Prostate gland (tissue), 2 donors: ENCODE measurements around the gene KTN1. TPM values are rescaled to one million over a fixed set of nuclear protein-coding genes. Genes with fewer than 3 reads are reported as not detected.

ENCODE experiments used
- DNase-seq: peaks from one replicate; pipeline ENCODE4 v3.0.0-alpha.2; 2019; ENCODE audit warnings: low spot score
- H3K27ac ChIP-seq, 2 donors: fragments of 200-600 bp; sonication (generic); 2 replicates each; pipeline ENCODE4 v1.5.1; 2017 to 2019
- H3K27me3 ChIP-seq: fragments of 200-600 bp; sonication (generic); replicated peaks from 2 replicates; pipeline ENCODE4 v1.5.1; 2019; ENCODE audit not compliant: insufficient read depth
- H3K36me3 ChIP-seq, 2 donors: fragments of 200-600 bp; sonication (generic); 1 replicate in 1 of 2; 2 replicates in 1 of 2; pipeline versions ENCODE4 v1.5.1 to v1.8.1; 2017 to 2019
- H3K4me1 ChIP-seq: fragments of 200-600 bp; sonication (generic); replicated peaks from 2 replicates; pipeline ENCODE4 v1.5.1; 2019
- H3K4me3 ChIP-seq, 2 donors: fragments of 200-600 bp; sonication (generic); 2 replicates each; pipeline ENCODE4 v1.5.1; 2017 to 2019
- H3K9me3 ChIP-seq: fragments of 200-600 bp; sonication (generic); 2 replicates; pipeline ENCODE4 v1.5.1; 2017
- CTCF ChIP-seq, 4 experiments: fragments of 200-600 bp in 2 of 4; fragments of 450-650 bp in 2 of 4; sonication (generic) in 2 of 4; IDR thresholded peaks; 1 replicate in 3 of 4; 2 replicates in 1 of 4; pipeline ENCODE4 v1.5.1; 2016 to 2019; ENCODE audit warnings: antibody characterized with exemption in 4 of 4, mild to moderate bottlenecking in 2 of 4, moderate library complexity in 2 of 4
- POLR2A ChIP-seq: fragments of 450-650 bp; IDR thresholded peaks from one replicate; pipeline ENCODE4 v1.6.1; 2016; ENCODE audit warnings: antibody characterized with exemption, mild to moderate bottlenecking
- POLR2AphosphoS5 ChIP-seq: sonication (generic); formaldehyde crosslinking; IDR thresholded peaks from one replicate; pipeline ENCODE4 v1.6.1; 2017; ENCODE audit warnings: antibody characterized with exemption
- WGBS: methylation state at CpG from one replicate; pipeline ENCODE4 v1.1.5; 2018; 5-methylcytosine and 5-hydroxymethylcytosine counted together
- intact Hi-C: fragments of 100-400 bp; cut with DNase I; formaldehyde crosslinking; loops from one replicate; pipeline ENCODE4 v1.14.2; 2022
- total RNA-seq, 2 donors: library from RNA; depleted of rRNA; stranded (reverse); fragments of >200 nt; gene quantifications; one replicate each; pipeline ENCODE4 v1.1.0, GENCODE V29; 2016

Gene KTN1
- total RNA-seq, 2 donors from 2014 or later, result 84.2 to 162 TPM

- H3K36me3 ChIP-seq, result no peaks in the 10 kb centered on the region
- no peak for DNase-seq
- H3K9me3 ChIP-seq, result no peaks in the 10 kb centered on the region
- intact Hi-C loops, result no loop called here
- TF ChIP-seq POLR2A, result no peak
- TF ChIP-seq CTCF (IDR thresholded peaks at IDR 0.05), result no peak
- no peak for TF ChIP-seq POLR2AphosphoS5
- no peak overlapping the region for H3K27ac ChIP-seq
- H3K27me3 ChIP-seq, result no peaks in the 10 kb centered on the region
- no peaks in the 10 kb centered on the region for H3K4me1 ChIP-seq
- H3K4me3 ChIP-seq, result no peak overlapping the region
- 97% methylated on average over 7 of the region's 7 CpGs for WGBS
Observed at GRCh38 chr14:55571125-55571889, 8.7 kb upstream of the KTN1 start.

DNA sequence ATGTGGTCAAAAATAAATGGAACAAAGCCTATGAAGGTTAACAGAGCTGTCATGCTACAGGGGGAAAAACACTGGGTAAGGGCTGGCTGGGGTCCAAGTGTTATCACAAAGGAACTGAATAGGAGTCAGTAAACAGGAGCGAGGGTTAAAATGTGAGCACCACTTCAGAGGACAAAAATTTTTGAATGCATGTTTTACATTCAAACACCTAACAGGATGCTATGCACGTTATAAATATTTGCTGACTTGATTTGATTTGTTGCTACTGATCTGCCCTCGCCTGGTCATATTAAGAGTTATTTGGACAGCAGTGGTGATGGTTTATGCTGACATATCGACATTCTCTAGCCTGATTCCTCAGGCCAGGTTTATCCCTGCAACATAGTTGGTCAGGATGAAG lies 7.4 kb upstream of the KTN1 start:
- no peaks in the 10 kb centered on the region for H3K27me3 ChIP-seq
- intact Hi-C loops, result no loop called here
- DNase-seq, result no peak

DNA sequence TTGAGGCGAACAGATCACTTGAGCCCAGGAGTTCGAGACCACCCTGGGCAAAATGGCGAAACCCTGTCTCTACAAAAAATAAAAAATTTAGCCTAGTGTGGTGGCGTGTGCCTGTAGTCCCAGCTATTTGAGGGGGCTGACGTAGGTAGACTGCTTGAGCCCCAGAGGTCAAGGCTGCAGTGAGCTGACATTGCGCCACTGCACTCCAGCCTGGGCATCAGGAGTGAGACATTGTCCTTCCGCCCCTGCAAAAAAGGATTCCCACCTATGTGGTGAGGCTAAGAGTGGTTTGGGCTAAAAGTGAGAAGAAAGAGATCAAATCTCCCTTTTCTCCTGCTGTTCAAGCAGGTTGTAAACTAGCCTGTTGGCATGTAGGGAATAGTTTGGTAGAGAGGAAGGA lies 5.0 kb upstream of the KTN1 start:
- H3K36me3 ChIP-seq, result no peaks in the 10 kb centered on the region
- no peaks in the 10 kb centered on the region for H3K9me3 ChIP-seq
- no peaks in the 10 kb centered on the region for H3K27me3 ChIP-seq
- H3K4me1 ChIP-seq, result no peaks in the 10 kb centered on the region
- TF ChIP-seq CTCF (IDR thresholded peaks at IDR 0.05) (no peak), POLR2A (no peak), POLR2AphosphoS5 (no peak)
- DNase-seq, result no peak
- intact Hi-C loops, result no loop called here
- no peak overlapping the region for H3K27ac ChIP-seq
- H3K4me3 ChIP-seq, result no peak overlapping the region
- WGBS, result 90% methylated on average over 7 of the region's 7 CpGs

More for the DNA sequence above, 7.4 kb upstream of the KTN1 start:
- TF ChIP-seq POLR2AphosphoS5, result no peak
- no peak for TF ChIP-seq POLR2A
- TF ChIP-seq CTCF (IDR thresholded peaks at IDR 0.05), result no peak
- Histone ChIP-seq H3K9me3 (no peaks in the 10 kb centered on the region), H3K4me1 (no peaks in the 10 kb centered on the region), H3K27ac (no peak overlapping the region), H3K36me3 (no peaks in the 10 kb centered on the region), H3K4me3 (no peak overlapping the region)
- WGBS, result 62% methylated on average over 4 of the region's 4 CpGs

DNA sequence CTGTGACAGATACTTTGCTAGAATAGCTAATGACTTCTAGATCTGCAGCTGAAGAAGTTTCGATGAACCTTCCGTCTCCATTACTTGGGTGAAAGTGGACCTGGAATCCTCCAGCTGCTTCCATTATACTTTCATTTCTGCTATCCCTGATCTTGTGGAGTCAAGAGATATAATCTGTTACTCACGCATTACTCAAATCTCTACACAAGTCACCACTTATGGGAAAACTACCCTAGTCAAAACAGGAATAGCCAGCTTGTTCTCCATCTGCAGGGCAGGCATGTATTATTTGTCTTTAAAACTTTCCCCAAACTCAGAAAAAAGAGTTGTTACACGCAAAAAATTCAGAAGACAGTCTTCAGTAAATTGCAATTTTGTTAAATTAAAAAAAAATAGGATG lies 2.8 kb upstream of the KTN1 start:
- TF ChIP-seq CTCF (IDR thresholded peaks at IDR 0.05) (no peak), POLR2A (no peak), POLR2AphosphoS5 (no peak)
- Histone ChIP-seq H3K36me3 (no peaks in the 10 kb centered on the region), H3K27ac (no peak overlapping the region), H3K9me3 (no peaks in the 10 kb centered on the region), H3K4me1 (no peaks in the 10 kb centered on the region), H3K27me3 (no peaks in the 10 kb centered on the region), H3K4me3 (no peak overlapping the region)
- DNase-seq, result no peak
- intact Hi-C loops, result no loop called here
- 89% methylated on average over 4 of the region's 4 CpGs for WGBS

GRCh38 chr14:55578511-55578910 lies 1.5 kb upstream of the KTN1 start:
- peak overlapping the region in 1 of 2 donors; percentile 87 for H3K27ac ChIP-seq
- no peak for TF ChIP-seq POLR2AphosphoS5
- DNase-seq, result no peak

More at GRCh38 chr14:55578511-55578910, 1.5 kb upstream of the KTN1 start:
- Histone ChIP-seq H3K4me3 (no peak overlapping the region), H3K27me3 (no peaks in the 10 kb centered on the region), H3K36me3 (no peaks in the 10 kb centered on the region), H3K4me1 (no peaks in the 10 kb centered on the region), H3K9me3 (no peaks in the 10 kb centered on the region)
- WGBS, result 80% methylated on average over 8 of the region's 8 CpGs
- intact Hi-C loops, result no loop called here
